Spleen (tissue), 13 donors: Measurements from ENCODE around the gene SLC29A3. TPM values are rescaled to one million over a fixed set of nuclear protein-coding genes. Genes with fewer than 3 reads are reported as not detected.
A peak's percentile ranks its signal among the peaks of the same experiment; 100 is the strongest.

ENCODE experiments used
- DNase-seq: peaks from one replicate; pipeline ENCODE4 v3.0.0-alpha.2; 2020
- H3K27ac ChIP-seq, 8 donors: fragments of 200-600 bp; sonication (generic) in 7 of 8; 1 replicate in 4 of 8; 2 replicates in 4 of 8; pipeline versions ENCODE4 v1.5.0 to v1.8.0; 2016 to 2021; ENCODE audit warnings: inconsistent platforms in 4 of 8, mild to moderate bottlenecking in 4 of 8, moderate library complexity in 1 of 8
- H3K27me3 ChIP-seq, 7 donors: fragments of 200-600 bp; sonication (generic) in 6 of 7; replicated peaks in 1 of 7; 1 replicate in 4 of 7; 2 replicates in 3 of 7; pipeline versions ENCODE4 v1.5.0 to v1.8.0; 2016 to 2021; ENCODE audit warnings: inconsistent platforms in 3 of 7, mild to moderate bottlenecking in 1 of 7
- H3K36me3 ChIP-seq, 6 donors: fragments of 200-600 bp; sonication (generic) in 5 of 6; 1 replicate in 4 of 6; 2 replicates in 2 of 6; pipeline versions ENCODE4 v1.5.0 to v1.8.0; 2016 to 2021; ENCODE audit warnings: inconsistent platforms in 2 of 6
- H3K4me1 ChIP-seq, 6 donors: fragments of 200-600 bp; sonication (generic) in 5 of 6; 1 replicate in 3 of 6; 2 replicates in 3 of 6; pipeline versions ENCODE4 v1.5.0 to v1.8.0; 2016 to 2021; ENCODE audit warnings: inconsistent platforms in 3 of 6
- H3K4me3 ChIP-seq, 8 donors: fragments of 200-600 bp; sonication (generic) in 7 of 8; 1 replicate in 4 of 8; 2 replicates in 4 of 8; pipeline versions ENCODE4 v1.5.0 to v1.8.0; 2016 to 2021; ENCODE audit warnings: inconsistent platforms in 4 of 8, mild to moderate bottlenecking in 4 of 8, moderate library complexity in 2 of 8
- H3K9me3 ChIP-seq, 8 donors: fragments of 200-600 bp; sonication (generic) in 7 of 8; 1 replicate in 4 of 8; 2 replicates in 4 of 8; pipeline versions ENCODE4 v1.5.0 to v1.8.0; 2016 to 2021; ENCODE audit warnings: inconsistent platforms in 4 of 8
- POLR2A ChIP-seq, 3 donors: fragments of 450-650 bp; IDR thresholded peaks; one replicate each; pipeline ENCODE4 v1.5.1; 2017; ENCODE audit warnings: antibody characterized with exemption in 3 of 3, mild to moderate bottlenecking in 1 of 3
- POLR2AphosphoS5 ChIP-seq, 3 donors: sonication (generic); formaldehyde crosslinking; IDR thresholded peaks; one replicate each; pipeline ENCODE4 v1.5.1; 2017; ENCODE audit warnings: antibody characterized with exemption in 3 of 3
- WGBS, 5 donors: extraction: QIAGEN DNeasy Blood & Tissue Kit in 3 of 5; methylation state at CpG; one replicate each; pipeline versions ENCODE4 v1.1.5 to v1.1.7; 2013 to 2018; 5-methylcytosine and 5-hydroxymethylcytosine counted together
- intact Hi-C: fragments of 100-400 bp; cut with DNase I; formaldehyde crosslinking; loops from one replicate; pipeline ENCODE4 v1.15.0; 2023; ENCODE audit warnings: low total_unique reads
- long read RNA-seq, 2 donors: transcript quantifications; one replicate each; lab custom pipeline, GENCODE V29; 2026
- polyA plus RNA-seq, 3 donors: library from polyadenylated mRNA; stranded (reverse); fragments of 200-250 nt; gene quantifications; one replicate each; pipeline ENCODE4 v1.2.1, GENCODE V29; 2013
- total RNA-seq, 7 donors: library from RNA; depleted of rRNA in 3 of 7; stranded (reverse); fragments of >200 nt in 3 of 7; fragmentation: NEBNext Ultra II Directional in 4 of 7; extraction: Animal tissue kit (Norgen Biotek cat#: 25700) in 4 of 7; gene quantifications; one replicate each; pipeline versions ENCODE4 v1.1.0 to v1.2.1, GENCODE V29; 2016 to 2021
- TF ChIP-seq, protein P1 (sequence below), 11 experiments: fragments of 200-600 bp in 7 of 11; fragments of 450-650 bp in 4 of 11; sonication (generic) in 4 of 11; IDR thresholded peaks in 8 of 11; conservative IDR thresholded peaks in 3 of 11; 1 replicate in 7 of 11; 2 replicates in 4 of 11; pipeline versions ENCODE4 v1.4.0 to v1.8.0; 2016 to 2021; ENCODE audit warnings: antibody characterized with exemption in 11 of 11, inconsistent platforms in 4 of 11, mild to moderate bottlenecking in 1 of 11
- donor health status: healthy with polysubstance abuse.
- donor health status: DM: no; HTN: no; CAD: no; lungs with moderate emphysema.
- donor health status: DM: no; HTN: no; CAD: no.
- donor health status: Bipolar disorder and iron deficiency.
- donor health status: healthy.
- donor health status: DM: no; HTN: no; CAD: no.
- donor health status: DM: yes; HTN: yes; CAD: no.

Gene SLC29A3
- 10 to 100 TPM in 3 of 7 donors, 1 to 10 TPM in 4; 7.5 to 15.6 (median 9.3) TPM for total RNA-seq
- 1 to 10 TPM; 3.3 to 7.7 (median 4.8) TPM for polyA plus RNA-seq
- long read RNA-seq, donor 1, transcript SLC29A3-205 (6 exons, 2,262 nt): major isoform, 6 of 7 reads
- long read RNA-seq, donor 1, partial matches to known transcripts: 0 of 7 reads
- long read RNA-seq, donor 1, other reads (novel, unspliced or antisense): 0 of 7 reads
- long read RNA-seq, donor 2, partial matches to known transcripts: 0 of 2 reads
- long read RNA-seq, donor 2, other reads (novel, unspliced or antisense): 0 of 2 reads

- Histone ChIP-seq H3K36me3 (peaks cover 0 to 19% (median 7%) of the 10 kb centered on the region in 6 donors), H3K4me1 (peaks cover 7 to 59% (median 33%) of the 10 kb centered on the region in 6 donors), H3K27ac (peak within 1 kb of the TSS; percentile 52 to 88 (median 80)), H3K4me3 (peak within 1 kb of the TSS; percentile 51 to 84 (median 70)), H3K9me3 (no peaks in the 10 kb centered on the region), H3K27me3 (no peaks in the 10 kb centered on the region)
- 0 to 2% (median 1%) methylated on average over 37 to 62 of the region's 62 CpGs for WGBS, 5 donors
- TF ChIP-seq POLR2AphosphoS5 (IDR thresholded peaks at IDR 0.05): peak; percentile 83 to 91 (median 84)
- peak in 1 of 3 donors; percentile 60 for TF ChIP-seq POLR2A (IDR thresholded peaks at IDR 0.05)
- TF ChIP-seq, protein P1, sequence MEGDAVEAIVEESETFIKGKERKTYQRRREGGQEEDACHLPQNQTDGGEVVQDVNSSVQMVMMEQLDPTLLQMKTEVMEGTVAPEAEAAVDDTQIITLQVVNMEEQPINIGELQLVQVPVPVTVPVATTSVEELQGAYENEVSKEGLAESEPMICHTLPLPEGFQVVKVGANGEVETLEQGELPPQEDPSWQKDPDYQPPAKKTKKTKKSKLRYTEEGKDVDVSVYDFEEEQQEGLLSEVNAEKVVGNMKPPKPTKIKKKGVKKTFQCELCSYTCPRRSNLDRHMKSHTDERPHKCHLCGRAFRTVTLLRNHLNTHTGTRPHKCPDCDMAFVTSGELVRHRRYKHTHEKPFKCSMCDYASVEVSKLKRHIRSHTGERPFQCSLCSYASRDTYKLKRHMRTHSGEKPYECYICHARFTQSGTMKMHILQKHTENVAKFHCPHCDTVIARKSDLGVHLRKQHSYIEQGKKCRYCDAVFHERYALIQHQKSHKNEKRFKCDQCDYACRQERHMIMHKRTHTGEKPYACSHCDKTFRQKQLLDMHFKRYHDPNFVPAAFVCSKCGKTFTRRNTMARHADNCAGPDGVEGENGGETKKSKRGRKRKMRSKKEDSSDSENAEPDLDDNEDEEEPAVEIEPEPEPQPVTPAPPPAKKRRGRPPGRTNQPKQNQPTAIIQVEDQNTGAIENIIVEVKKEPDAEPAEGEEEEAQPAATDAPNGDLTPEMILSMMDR (IDR thresholded peaks at IDR 0.05 in 8 of 11, conservative IDR thresholded peaks at IDR 0.05 in 3 of 11): peak; percentile 23 to 72 (median 61)
- intact Hi-C loops: loop anchor here (5.0 to 10.0 kb wide), 5 partner anchors 48 to 726 kb away; no protein-coding TSS in a partner anchor
- peak; percentile 95 for DNase-seq
Measured at GRCh38 chr10:71319042-71319799, at the start of gene SLC29A3. TSS of gene SLC29A3 (plus strand) at chr10:71319259. CDS start at chr10:71319310, 51 bp downstream.

DNA sequence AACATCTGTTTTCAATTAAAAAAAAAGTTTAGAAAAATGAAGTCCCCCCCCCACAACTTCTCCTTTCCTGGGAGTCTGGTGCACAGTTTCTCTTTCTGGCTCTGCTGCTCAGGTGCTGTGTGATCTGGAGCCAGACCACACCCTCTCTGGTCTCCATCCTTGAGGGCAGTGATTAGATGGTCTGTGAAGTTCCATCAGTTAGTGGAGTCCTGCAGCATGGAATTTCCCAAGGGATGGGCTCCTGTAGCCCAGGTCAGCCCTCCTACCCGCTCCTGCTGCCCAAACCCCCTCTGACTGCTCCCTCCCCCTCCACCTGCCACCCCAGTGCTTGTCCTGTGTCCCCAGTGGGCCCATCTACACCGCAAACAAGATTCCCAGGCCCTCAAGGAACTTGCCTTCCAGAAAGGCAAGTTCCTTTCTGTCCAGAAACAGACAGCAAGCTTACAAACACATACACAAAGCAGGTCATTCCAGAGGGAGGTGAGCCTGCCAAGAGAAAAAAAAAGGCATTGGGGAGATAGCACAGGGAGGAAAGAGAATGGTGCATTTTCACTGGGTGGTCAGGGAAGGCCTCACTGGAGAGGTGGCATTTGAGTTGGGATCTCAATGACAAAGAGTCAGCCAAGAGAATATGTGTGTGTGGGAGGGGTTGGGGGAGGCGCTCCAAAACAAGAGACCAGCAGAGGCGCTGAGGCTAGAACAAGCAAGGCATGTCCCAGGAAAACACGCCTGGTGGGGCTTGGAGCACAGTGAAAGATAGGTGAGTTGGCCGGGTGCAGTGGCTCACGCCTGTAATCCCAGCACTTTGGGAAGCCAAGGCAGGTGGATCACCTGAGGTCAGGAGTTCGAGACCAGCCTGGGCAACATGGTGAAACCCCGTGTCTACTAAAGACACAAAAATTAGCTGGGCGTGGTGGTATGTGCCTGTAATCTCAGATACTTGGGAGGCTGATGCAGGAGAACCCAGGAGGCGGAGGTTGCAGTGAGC, 49.5 kb upstream of the SLC29A3 start:
- peaks cover 0 to 9% (median 0%) of the 10 kb centered on the region in 7 donors for H3K27me3 ChIP-seq
- no peaks in the 10 kb centered on the region for H3K36me3 ChIP-seq
- H3K4me3 ChIP-seq: no peak overlapping the region
- H3K27ac ChIP-seq: peak overlapping the region in 2 of 8 donors; percentile 20 to 53
- TF ChIP-seq POLR2AphosphoS5 (IDR thresholded peaks at IDR 0.05): no peak
- TF ChIP-seq, protein P1 (IDR thresholded peaks at IDR 0.05 in 8 of 11, conservative IDR thresholded peaks at IDR 0.05 in 3 of 11): no peak
- no peak for TF ChIP-seq POLR2A (IDR thresholded peaks at IDR 0.05)
- H3K9me3 ChIP-seq: no peaks in the 10 kb centered on the region
- WGBS, 5 donors: 68 to 78% (median 72%) methylated on average over 11 of the region's 11 CpGs
- intact Hi-C loops: no loop called here
- no peak for DNase-seq
- peaks cover 0 to 53% (median 23%) of the 10 kb centered on the region in 6 donors for H3K4me1 ChIP-seq

DNA sequence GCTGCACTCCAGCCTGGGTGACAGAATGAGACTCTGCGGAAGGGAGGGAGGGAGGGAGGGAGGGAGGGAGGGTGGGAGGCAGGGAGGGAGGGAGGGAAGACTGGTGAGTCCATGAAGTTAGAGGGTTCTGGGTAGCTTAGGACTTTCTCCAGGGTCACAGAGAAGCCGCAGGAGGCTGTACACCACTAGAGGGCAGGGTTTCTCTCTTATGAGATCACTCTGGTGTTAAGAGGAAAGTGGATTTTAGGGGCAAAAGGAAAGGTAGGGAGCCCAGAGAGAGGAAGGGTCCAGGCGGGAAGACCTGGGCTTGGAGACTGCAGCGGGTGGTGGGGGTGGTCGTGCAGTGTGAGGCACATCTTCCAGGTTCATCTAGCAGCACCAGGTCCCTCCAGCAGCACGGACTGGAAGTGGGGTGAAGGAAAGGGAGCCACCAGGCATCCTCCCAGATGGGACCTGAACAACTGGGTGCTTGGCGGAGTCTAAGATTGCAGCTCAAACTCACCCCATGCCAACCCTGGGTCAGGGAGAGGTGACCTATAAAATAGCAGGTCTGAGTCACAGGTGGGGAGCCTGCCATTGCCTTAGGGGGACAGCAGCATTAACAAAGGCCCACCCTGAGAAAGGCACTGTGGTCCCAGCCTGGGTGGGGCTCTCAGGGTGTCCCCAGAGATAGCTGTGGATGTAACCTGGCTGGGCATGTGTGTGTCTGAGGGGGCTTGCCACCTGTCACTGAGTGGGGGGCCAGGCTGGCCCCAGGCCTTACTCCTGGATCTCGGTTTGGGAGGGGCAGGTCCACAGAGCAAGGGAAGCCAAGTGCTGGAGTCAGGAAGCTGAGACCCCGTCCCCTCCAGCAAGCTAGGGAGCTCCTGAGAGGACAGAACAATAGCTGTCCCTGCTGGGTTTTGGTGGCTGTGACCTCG, 48.5 kb upstream of the SLC29A3 start:
- Histone ChIP-seq H3K9me3 (no peaks in the 10 kb centered on the region), H3K4me1 (peaks cover 0 to 57% (median 26%) of the 10 kb centered on the region in 6 donors), H3K27ac (peak overlapping the region in 2 of 8 donors; percentile 18 to 53), H3K27me3 (peaks cover 0 to 9% (median 0%) of the 10 kb centered on the region in 7 donors), H3K36me3 (no peaks in the 10 kb centered on the region), H3K4me3 (no peak overlapping the region)
- no peak for DNase-seq
- TF ChIP-seq, protein P1 (IDR thresholded peaks at IDR 0.05 in 8 of 11, conservative IDR thresholded peaks at IDR 0.05 in 3 of 11): peak in 8 of 11 experiments; percentile 26 to 68 (median 56)
- no peak for TF ChIP-seq POLR2AphosphoS5 (IDR thresholded peaks at IDR 0.05)
- intact Hi-C loops: no loop called here
- WGBS, 5 donors: 53 to 60% (median 58%) methylated on average over 9 to 10 of the region's 10 CpGs
